SHP77 (cell line): ENCODE measurements around the gene C11orf24.

Source experiments
- DNase-seq, 2 experiments: peaks; one replicate each; lab custom pipeline; 2025; lab: John Stamatoyannopoulos, UW

Gene C11orf24

DNA sequence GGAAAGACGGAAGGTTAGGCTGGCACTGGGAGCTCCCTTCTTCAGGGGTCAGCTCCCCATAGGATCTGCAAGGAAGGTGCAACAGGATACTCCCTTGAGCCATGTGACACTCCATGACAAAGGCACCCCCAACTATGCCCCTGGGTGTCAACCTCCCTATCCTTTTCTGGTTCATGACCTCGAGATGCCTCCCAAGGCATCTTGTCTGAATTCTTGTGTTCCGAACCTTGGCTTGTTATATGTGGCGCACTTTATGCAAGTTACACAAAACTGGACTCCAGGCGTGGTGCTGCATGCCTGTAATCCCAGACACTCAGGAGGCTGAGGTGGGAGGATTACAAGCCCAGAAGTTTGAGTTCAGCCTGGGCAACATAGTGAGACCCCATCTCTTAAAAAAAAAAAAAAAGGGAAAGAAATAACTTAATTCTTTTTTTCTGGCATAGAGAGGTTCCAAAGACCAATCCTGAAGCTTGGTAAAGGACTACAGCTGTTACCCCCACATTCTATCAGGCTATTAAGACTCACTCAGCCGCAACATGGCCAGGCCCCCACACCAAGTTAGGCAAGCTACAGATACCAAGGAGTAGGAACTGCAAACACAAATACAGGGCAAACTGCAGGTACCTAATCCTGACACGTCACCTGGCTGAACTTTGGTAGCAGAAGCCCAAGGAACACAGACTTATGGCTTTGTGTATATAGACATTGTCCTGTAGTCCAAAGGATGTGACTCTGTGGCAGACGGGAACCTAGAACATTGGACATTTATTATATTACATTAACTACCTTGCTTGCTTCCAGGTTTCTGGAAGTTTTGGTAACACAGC, 1.4 kb downstream of the C11orf24 start:
- DNase-seq, result no peak

DNA sequence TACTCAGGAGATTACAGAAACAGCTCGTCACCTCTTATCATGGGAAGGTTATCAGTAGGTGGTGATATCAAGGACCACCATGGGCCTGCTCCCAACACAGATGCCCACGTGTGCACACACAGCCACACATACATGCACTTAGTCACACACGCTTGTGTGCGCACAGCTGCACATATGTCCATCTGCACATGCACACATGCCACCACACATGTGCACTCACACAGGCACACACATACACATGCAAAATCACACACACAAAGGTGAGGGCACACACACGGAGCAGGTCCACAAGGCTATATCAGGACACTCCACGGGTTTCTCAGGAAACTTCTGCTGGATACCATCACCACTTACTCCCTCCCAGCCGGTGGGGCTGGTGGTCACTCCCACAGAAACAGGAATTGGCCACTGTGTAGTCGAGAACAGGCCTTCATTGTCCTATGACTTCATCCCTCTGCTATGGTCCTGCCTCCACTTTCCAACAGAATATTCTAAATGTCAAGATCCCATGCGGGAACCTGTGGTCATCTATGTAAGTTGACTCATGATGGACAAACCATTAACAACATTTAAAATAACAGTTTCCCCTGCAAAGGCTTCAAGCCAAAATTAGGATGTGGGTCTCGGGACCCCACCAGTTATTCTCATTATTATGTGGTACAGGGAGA, 2.2 kb downstream of the C11orf24 start:
- no peak for DNase-seq

DNA sequence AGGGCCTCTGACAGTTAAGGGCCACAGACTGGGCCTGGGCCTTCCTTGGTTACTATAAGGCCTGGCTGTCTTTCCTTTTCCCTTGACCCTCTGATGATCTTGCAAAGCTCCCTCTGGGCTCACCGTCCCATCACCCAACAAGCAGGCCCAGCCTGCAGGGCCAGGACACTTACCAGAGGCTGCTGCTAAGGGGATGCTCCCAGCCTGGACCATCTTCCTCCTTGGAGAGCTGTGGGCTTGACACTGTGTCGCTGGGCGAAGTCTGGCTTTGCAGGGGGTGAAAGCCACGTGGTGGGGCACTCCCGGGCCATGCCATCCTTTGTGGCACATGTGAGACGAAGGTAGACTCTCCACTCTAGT, 3.9 kb downstream of the C11orf24 start:
- no peak for DNase-seq

DNA sequence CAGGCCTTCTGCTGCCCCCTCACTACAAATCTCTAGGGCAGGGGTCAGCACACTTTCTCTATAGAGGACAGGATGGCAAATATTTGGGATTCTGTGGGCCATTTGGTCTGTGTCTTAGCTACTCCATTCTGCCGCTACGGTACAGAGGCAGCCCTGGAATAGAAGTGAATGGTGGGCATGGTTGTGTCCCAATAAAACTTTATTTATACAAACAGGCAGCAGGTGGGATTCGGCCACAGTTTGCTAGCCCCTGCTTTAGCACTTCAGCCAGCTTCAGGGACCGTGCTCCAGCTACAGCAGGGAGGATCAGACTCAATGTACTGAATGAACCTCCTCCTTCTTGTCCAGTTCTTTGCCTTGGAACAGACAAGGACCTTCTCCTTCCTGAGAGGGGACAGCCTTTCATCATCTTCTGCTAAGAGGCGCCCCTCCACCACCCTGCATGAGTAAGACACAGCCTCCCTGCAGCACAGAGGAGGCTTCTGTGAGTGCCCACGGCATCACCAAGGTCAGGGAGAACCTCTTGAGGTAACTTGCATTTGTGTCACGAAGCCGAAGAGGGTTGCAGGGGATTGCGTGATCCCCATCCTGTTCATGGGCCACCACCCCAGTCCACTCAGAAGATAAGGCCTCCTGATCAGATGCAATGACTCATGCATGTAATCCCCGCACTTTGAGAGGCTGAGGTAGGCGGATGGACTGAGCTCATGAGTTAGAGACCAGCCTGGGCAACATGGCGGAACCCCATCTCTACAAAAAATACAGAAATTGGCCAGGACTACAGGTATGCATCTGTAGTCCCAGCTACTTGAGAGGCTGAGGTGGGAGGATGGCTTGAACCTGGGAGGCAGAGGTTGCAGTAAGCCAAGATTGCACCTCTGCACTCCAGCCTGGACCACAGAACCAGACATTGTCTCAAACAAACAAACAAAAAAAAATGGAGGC, 4.6 kb downstream of the C11orf24 start:
- no peak for DNase-seq

DNA sequence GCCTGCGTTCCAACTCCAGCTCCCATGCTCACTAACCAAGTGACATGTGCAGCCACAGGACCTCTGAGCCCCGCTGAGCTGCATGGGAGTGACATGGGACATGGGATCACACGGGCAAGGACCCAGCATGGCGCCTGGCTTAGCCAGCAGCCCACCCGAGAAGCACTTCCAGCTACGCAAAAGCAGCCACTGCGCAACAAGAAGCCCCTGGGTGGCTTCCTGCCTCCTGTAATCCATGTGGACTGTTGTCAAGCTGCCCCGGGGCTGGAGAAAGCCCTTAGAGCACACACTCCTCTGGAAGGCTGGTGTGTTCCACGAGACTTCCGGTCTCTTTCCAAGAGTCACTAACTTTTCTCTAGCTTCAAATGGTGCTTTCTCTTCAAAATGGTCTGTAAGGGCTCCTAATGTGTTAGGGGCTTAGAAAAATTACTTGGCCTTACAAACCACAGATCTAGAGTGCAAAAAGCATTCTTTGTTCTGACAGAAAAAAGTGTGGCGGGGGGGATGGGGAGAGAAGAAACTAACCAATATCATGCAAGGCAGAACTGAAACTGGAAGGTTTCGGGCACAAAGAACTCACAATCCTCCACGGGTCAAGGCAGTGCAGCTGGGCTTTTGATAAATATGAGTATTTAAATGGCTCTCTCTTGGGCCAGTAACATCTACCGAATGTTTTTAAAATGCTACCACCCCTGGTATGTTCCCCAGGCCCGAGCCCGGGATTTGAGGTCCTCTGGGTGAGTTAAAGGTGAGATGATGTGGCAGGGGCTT, 5.5 kb downstream of the C11orf24 start:
- DNase-seq, result no peak

DNA sequence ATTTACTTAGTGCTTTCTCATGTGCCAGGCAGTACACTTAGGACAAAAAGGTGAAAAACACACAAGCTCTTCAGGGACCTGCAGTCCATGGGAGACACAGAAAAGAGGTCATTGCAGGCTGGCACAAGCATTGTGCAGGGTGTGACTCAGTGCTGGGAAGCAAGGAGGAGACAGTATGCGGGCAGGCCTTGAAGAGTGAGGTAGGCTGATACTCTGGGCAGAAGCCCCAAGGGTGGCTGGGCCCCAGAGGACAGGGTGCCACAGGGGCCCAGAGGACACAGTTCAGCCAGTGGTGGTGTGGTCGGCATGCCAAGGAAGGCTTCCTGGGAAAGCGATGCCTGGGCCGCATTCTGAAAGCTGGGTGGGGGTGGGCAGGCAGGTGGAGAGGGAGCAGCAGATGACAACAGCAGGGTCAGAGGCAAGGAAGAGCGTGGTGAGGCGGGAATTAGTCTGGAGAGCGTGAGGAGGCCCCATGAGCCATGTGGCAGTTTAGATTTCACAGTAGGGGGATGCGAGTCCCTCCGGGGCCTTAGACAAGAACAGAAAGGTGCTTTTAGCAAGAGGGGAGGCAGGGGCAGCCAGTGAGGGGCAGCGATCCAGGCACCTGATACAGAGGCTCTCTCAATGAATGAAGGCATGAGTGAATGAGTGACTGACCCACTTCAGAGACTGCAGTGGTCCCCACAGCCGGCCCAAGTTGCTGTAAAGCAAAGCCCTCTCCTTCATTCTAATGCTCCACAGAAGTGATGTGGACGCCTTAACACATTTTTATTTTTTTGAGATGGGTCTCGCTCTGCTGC, 6.8 kb downstream of the C11orf24 start:
- DNase-seq, result no peak

DNA sequence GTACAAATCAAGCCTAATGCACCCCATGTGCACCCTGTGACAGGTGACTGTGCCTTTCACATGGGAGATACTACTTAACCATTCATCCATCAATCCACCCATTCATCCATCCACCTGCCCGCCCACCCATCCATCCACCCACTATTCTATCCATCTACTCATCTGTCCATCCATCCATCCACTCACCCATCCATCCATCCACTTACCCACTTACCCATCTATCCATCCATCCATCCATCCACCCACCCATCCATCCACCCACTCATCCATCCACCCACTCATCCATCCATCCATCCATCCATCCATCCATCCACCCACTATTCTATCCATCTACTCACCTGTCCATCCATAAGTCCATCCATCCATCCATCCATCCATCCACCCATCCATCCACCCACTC, 7.5 kb downstream of the C11orf24 start:
- no peak for DNase-seq

DNA sequence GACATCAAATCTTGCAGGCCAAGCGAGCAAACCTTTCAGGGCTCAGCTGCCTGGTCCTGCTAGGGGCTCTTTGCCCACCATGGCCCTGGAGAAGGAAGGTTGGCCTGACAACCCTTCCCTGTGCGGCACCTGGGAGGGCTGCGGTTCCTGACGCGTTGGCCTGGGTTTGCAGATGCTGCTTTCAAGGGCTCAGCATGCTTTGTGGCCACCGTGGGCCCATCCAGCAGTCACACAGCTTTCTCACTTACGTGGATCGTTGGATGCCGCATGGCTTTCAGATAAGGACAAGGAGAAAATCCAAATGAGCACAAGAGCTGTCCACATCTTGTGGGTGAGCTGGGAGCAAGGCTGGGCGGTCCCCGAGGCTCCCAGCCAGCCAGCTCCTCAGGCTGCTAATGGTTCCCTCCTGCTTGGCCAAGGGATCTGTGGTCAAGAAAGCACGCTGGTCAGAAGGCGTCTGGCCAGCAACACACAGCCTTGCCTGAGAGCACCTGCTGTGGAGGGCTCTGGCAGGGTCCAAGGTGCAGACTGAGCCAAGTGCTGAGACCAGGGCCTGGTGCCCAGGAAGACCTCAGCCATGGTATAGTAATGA, 8.2 kb downstream of the C11orf24 start:
- no peak for DNase-seq

DNA sequence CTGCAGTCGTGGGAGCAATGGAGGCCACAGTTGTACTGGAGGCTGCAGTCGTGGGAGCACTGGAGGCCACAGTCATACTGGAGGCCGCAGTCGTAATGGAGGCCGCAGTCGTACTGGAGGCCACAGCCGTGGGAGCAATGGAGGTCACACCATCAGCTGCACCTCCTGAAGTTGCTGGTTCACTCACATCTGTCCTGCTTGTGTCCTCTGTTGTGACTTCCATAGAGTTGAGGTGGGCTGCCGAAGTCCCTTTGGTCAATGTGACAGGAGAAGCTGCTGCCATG, 9.3 kb downstream of the C11orf24 start:
- no peak for DNase-seq

DNA sequence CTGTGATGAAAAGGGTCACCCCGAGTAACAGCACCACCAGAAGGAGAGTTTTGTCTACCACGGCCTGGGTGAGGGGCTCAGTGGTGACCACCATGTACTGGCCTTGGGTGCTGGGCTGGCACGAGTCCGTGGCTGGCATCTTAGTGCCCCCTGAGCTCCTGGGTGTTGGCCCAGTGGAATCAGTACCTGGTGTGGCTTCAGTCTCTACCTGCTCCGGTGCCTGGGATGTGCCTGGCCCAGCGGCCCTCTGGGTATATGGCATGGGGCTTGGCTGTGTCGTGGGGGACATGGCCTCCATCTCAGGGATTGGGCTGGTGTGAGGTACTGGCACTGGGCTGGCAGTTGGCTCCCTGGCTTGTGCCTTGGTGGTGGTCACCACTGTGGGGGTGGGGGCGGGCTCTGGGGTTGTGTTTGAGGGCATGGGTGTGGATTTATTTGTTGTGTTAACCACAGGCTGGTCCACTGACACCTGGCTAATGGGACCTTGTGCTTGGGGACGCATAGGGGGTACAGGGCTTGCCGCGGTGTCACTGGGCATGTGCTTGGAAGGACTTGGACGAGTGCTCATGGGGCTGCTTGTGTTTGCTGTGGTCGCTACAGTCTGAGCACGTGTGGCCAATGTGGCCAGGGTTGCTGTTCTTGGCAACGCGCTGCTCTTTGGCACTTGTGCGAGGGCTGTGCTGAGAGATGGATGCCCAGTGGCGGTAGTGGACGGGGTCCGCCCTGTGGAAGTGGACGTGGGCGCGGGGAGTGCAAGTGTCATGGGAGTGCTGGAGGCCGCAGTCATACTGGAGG, 9.8 kb downstream of the C11orf24 start:
- DNase-seq, result no peak

DNA sequence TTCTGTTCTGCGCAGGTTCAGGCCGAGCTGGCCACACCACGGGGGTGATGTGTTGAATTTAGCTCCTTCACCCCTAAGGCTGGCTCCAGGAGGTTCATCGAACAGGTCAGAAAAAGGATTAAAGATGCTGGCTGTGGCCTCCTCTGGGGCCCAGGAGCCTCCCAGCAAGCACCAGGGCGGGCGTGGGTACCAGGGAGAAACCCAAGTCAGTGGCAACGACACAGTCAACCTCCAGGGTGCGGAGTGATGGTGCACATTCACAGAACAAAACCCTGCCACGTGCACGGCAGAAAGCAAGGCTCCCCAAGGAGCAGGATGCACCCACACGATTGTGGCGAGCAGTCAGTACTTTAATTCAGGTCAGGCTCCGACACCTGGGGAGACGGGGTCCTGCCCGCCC, 10.8 kb downstream of the C11orf24 start:
- DNase-seq, result no peak

DNA sequence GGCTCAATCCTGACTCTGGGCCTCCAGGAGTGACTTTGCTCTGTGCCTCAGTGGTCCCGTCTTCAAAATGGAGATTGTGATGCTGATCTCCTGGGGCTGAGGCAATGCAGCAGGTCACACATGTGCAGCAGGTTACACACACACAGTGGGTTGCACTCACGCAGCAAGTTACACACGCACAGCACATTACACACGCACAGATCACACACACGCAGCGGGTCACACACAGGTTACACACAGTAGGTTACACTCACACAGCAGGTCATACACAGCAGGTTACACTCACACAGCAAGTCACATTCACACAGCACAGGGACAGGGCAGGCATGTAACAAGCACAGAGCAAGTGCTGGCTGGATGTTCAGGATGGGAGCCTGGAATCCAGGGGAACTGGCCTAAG, 11.3 kb downstream of the C11orf24 start:
- DNase-seq, result no peak

DNA sequence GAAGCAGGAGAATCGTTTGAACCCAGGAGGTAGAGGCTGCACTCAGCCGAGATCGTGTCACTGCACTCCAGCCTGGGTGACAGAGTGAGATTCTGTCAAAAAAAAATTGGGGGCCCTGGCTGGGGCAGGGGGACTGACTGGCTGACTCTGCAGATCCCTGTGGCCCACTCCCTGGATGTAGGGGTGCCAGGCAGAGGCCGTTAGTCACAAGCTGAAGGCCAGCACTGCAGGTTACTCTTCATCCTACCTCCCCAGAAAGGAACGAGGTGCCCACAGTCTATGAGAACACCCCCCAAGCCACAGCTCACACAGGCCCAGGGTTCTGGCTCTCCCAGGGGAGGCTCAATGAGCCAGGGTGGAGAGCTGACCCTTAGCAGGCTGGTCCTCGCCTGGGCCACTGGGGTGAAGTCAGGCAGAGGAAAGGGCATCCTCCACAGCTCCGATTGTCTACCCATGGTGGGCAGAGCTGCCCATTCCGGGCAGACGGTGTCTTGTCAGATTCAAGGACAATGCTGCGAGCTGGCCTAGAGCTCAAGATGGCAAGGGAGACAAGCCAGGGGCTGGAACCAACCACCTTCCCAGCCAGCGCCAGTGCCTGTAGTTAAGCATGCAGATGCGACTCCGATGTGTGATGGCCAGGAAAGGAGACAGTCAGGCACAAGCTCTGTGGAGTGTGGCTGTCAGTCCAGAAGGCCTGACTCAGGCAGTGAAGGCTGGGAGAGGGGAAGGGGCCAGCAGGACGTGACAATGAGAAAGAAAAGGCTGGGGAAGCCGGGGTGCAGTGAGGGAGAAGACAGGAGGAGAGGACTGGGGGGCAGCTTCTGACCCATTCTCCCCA, 12.4 kb downstream of the C11orf24 start:
- no peak for DNase-seq

DNA sequence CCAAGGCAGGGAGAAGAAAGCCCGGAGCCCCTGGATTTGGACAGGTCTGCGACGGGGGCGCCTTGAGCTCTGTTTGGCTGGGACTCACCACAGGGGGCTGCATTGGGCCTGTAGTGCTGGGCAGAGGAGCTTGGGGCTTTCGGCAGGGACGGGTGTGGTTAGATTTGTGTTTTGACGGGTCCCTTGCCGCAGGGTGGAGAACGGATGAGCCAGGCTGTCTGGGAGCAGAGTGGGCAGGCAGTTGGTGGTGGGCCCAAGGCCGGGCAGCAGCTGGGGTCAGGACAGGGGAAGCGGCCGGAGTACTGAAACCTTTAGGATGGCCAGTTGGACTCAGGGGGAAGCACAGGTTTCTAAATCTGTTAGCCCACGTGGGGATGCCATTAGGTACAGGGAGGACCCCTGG, 13.4 kb downstream of the C11orf24 start:
- DNase-seq, result no peak

DNA sequence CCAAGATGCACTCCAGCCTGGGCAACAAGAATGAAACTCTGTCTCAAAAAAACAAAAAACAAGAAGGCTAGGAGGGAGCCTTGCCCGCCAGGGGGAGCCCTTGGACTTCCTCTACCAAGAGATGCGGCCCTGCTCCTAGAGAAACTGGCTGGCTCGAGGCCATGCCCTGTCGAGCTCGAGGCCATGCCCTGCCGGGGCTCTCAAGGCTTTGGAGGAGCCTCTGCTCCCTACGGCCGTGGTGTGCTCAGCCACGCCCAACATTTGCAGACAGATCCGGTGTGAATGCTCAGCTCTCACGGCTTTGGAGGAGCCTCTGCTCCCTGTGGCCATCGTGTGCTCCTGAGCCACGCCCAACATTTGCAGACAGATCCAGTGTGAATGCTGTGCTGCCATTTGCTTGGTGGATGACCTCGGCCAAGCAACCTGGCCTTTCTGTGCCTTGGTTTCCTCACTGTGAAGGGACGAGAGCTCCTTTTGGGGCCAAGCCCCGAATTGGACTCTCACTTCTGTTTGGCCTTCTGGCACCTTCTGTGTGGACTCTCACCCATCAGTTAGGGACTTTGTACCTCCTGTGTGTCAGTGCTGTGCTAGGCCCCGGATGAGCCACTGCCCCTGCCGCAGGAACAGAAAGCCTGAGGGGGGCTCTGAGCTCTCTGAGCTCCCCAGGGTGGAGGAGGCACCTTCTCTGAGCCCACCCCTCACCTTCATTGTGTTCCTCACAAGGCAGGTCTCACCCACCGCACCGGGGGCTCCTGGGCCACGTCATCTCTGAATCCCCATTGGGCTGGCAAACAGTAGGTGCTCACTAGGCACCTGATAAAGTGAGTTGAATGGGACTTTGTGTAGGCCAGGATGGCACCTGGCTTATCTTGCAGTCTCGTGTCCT, 14.1 kb downstream of the C11orf24 start:
- DNase-seq, result peak; percentile 94 to 95

DNA sequence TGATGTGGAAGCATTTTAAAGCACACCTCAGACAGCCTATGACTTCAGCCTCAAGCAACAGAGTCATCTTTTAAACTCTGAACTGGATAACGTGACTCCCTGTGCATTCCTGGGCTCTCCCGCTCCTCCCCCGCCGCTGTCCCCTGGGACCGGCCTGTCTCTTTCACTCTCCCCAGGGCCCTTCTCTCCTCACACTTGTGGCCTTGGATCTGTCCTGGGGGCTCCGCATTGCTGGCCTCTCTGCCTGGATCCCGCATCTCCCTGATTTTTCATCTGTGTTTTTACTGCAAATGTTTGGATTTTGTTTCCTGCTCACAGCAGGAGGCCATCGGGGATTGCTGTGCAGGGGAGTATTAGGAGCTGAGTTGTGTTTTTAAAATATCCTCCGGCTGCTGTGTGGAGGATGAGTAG, 15.4 kb downstream of the C11orf24 start:
- no peak for DNase-seq

DNA sequence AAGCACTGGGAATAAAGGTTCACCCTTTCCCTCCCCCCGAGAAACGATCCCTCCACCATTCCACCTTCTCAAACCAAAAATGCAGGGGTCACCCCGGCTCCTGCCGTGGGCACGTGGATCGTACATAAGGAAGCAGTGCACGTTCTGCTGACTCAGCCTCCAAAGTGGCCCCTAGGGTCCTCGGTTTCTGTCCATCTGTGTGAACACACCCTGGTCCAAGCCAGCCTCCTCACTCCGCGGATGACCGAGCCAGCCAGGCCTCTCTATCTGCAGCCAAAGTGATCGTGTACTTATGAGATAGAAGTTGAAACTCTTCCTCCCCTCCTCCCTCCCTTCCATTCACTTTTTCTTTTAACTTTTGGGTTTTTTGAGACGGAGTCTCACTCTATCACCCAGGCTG, 16.2 kb downstream of the C11orf24 start:
- DNase-seq, result no peak

DNA sequence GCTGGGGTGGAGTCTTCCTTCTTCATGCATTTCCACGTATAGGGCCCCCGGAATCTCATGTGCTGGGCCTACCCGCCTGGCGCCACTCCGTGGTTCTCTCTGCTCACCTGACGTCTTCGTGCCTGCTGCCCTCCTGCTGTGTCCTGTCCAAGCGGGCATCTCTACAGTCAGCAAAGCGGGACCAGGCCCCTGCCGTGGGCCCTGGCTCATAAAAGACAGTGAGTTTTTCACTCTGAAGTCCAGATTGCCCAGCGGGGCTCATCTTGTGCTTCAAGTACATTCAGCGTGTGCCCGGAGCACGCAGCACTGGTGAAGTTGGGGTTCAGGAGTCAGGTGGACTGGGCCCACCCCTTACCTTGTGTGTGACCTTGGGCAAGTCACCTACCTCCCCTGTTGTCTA, 17.4 kb downstream of the C11orf24 start:
- no peak for DNase-seq
